HEK293T (cell line): ENCODE measurements around the gene C2CD4D.

Source experiments
- BHLHE40 ChIP-seq: fragments of 450-650 bp; IDR thresholded peaks from 2 replicates; pipeline ENCODE4 v1.6.1; 2016; ENCODE audit warnings: mild to moderate bottlenecking, moderate library complexity, borderline replicate concordance
- ELF4 ChIP-seq: fragments of 450-650 bp; IDR thresholded peaks from 2 replicates; pipeline ENCODE4 v1.6.1; 2017; ENCODE audit warnings: antibody characterized with exemption
- FOXA1 ChIP-seq: fragments of 450-650 bp; IDR thresholded peaks from 2 replicates; pipeline ENCODE4 v1.6.1; 2016; ENCODE audit warnings: mild to moderate bottlenecking
- HDGF ChIP-seq: fragments of 450-650 bp; IDR thresholded peaks from 2 replicates; pipeline ENCODE4 v1.6.1; 2017; ENCODE audit warnings: antibody characterized with exemption, borderline replicate concordance
- LEF1 ChIP-seq: fragments of 450-650 bp; IDR thresholded peaks from 2 replicates; pipeline ENCODE4 v1.6.1; 2017; ENCODE audit warnings: mild to moderate bottlenecking, borderline replicate concordance
- NFRKB ChIP-seq: fragments of 450-650 bp; IDR thresholded peaks from 2 replicates; pipeline ENCODE4 v1.6.1; 2016; ENCODE audit warnings: mild to moderate bottlenecking, moderate library complexity
- SP1 ChIP-seq: fragments of 450-650 bp; IDR thresholded peaks from 2 replicates; pipeline ENCODE4 v1.6.1; 2017
- SUZ12 ChIP-seq: fragments of 450-650 bp; IDR thresholded peaks from 2 replicates; pipeline ENCODE4 v1.6.1; 2016; ENCODE audit warnings: mild to moderate bottlenecking
- TARDBP ChIP-seq: fragments of 450-650 bp; IDR thresholded peaks from 2 replicates; pipeline ENCODE4 v1.6.1; 2016
- TF ChIP-seq, protein P1 (sequence below): fragments of 450-650 bp; IDR thresholded peaks from 2 replicates; pipeline ENCODE4 v1.6.1; 2016

DNA sequence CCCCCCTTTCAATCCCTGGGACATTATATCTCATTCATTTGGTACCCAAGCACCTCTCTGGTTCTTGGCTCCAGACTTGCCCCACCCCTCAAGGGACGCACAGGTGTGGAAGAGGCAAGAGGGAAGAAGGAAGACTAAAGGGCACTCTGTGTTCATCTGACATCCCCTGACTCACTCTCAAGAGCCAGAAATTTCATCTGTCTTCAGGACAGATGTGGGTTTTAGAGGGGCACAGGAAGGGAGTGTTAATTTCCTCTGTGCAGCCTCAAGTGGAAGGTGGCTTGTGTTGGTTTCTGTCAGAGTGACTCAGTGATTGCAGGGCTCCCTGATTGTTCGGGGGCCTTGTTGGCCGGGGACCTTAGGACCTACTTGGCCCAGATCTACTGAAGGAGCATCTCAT is 2.4 kb downstream of the C2CD4D start:
- TF ChIP-seq TARDBP = no peak
- no peak for TF ChIP-seq SP1
- TF ChIP-seq, protein P1, sequence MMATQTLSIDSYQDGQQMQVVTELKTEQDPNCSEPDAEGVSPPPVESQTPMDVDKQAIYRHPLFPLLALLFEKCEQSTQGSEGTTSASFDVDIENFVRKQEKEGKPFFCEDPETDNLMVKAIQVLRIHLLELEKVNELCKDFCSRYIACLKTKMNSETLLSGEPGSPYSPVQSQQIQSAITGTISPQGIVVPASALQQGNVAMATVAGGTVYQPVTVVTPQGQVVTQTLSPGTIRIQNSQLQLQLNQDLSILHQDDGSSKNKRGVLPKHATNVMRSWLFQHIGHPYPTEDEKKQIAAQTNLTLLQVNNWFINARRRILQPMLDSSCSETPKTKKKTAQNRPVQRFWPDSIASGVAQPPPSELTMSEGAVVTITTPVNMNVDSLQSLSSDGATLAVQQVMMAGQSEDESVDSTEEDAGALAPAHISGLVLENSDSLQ = no peak
- TF ChIP-seq BHLHE40 = no peak
- no peak for TF ChIP-seq LEF1
- no peak for TF ChIP-seq ELF4
- TF ChIP-seq NFRKB = no peak
- no peak for TF ChIP-seq FOXA1
- TF ChIP-seq HDGF = no peak
- TF ChIP-seq SUZ12 = no peak
